Frontal cortex (tissue), 1 donor: ENCODE measurements around the gene MTRF1L. TPM values are rescaled to one million over a fixed set of nuclear protein-coding genes. Genes with fewer than 3 reads are reported as not detected.

Experiments
- small RNA-seq: library from RNA; depleted of rRNA; stranded (forward); fragments of <200 nt; gene quantifications from one replicate; pipeline ENCODE3, GENCODE V24; 2014
- total RNA-seq: library from RNA; depleted of rRNA; stranded (reverse); fragments of >200 nt; gene quantifications from one replicate; pipeline ENCODE4 v1.2.3, GENCODE V29; 2014

The MTRF1L gene
- total RNA-seq, 1 donor from 2014 or later, result 13.0 TPM

Small RNA genes lying within 50 kb of the gene (small RNA-seq; reads per million reads assigned to genes)
- not detected for gene AL080276.1

Other genes starting within 250 kb of the MTRF1L start
- 8.6 TPM for gene FBXO5, start 19.7 kb downstream of the MTRF1L start, total RNA-seq
- 112 TPM for gene RGS17, start 128.6 kb upstream of the MTRF1L start, total RNA-seq